ENCODE measurements around the gene ACAD10. TPM values are rescaled to one million over a fixed set of nuclear protein-coding genes. Genes with fewer than 3 reads are reported as not detected.
"Not testable (repeated sequence)": the region's sequence is repeated elsewhere in the genome, so short reads cannot be mapped to it uniquely, and the experiment has no call there.

ACAD10 gene
- total RNA-seq, 1 donor from 2014 or later = 49.9 TPM

- peaks cover under 1% of the 10 kb centered on the region for H3K27me3 Mint-ChIP-seq
- no peaks in the 10 kb centered on the region for H3K9me3 Mint-ChIP-seq
- no peak for DNase-seq (ENCODE audit: extremely low spot score, unreplicated experiment)
- TF ChIP-seq, protein P1, sequence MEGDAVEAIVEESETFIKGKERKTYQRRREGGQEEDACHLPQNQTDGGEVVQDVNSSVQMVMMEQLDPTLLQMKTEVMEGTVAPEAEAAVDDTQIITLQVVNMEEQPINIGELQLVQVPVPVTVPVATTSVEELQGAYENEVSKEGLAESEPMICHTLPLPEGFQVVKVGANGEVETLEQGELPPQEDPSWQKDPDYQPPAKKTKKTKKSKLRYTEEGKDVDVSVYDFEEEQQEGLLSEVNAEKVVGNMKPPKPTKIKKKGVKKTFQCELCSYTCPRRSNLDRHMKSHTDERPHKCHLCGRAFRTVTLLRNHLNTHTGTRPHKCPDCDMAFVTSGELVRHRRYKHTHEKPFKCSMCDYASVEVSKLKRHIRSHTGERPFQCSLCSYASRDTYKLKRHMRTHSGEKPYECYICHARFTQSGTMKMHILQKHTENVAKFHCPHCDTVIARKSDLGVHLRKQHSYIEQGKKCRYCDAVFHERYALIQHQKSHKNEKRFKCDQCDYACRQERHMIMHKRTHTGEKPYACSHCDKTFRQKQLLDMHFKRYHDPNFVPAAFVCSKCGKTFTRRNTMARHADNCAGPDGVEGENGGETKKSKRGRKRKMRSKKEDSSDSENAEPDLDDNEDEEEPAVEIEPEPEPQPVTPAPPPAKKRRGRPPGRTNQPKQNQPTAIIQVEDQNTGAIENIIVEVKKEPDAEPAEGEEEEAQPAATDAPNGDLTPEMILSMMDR (conservative IDR thresholded peaks at IDR 0.05) = no peak
- H3K27ac Mint-ChIP-seq = no peak overlapping the region
- no peak overlapping the region for H3K4me3 Mint-ChIP-seq
- peaks cover 5% of the 10 kb centered on the region for H3K4me1 Mint-ChIP-seq (ENCODE audit: unreplicated experiment)
- H3K36me3 Mint-ChIP-seq = peaks cover 3% of the 10 kb centered on the region
Measured at GRCh38 chr12:111759271-111759670, 73.4 kb downstream of the ACAD10 start.

DNA sequence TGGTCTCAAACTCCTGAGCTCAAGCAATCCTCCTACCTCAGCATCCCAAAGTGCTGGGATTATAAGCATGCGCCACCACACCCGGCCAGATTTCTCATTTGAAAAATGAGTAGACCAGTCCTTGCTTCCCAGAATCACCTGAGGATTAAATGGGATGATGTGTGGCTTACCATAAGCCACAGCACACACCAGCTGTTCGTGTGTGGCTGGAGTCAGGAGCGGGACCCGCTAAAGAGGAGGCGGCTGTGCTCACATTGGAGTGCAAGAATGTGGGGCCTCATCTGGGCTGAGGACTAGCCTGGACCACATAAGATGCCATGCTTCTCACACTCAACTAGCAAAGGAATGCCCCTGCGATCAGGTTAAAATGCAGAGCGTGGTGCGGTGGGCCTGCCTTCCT, 74.1 kb downstream of the ACAD10 start:
- H3K4me3 Mint-ChIP-seq = no peak overlapping the region
- TF ChIP-seq, protein P1 (conservative IDR thresholded peaks at IDR 0.05) = no peak
- H3K27me3 Mint-ChIP-seq = peaks cover 3% of the 10 kb centered on the region
- peaks cover 5% of the 10 kb centered on the region for H3K4me1 Mint-ChIP-seq (ENCODE audit: unreplicated experiment)
- H3K9me3 Mint-ChIP-seq = no peaks in the 10 kb centered on the region
- H3K36me3 Mint-ChIP-seq = peaks cover 3% of the 10 kb centered on the region
- DNase-seq (ENCODE audit: extremely low spot score, unreplicated experiment) = no peak
- no peak overlapping the region for H3K27ac Mint-ChIP-seq

GRCh38 chr12:111761099-111761498, 75.2 kb downstream of the ACAD10 start:
- H3K9me3 Mint-ChIP-seq = no peaks in the 10 kb centered on the region
- peaks cover 3% of the 10 kb centered on the region for H3K27me3 Mint-ChIP-seq
- H3K4me3 Mint-ChIP-seq = no peak overlapping the region
- no peak for DNase-seq (ENCODE audit: extremely low spot score, unreplicated experiment)
- H3K36me3 Mint-ChIP-seq = no peaks in the 10 kb centered on the region
- TF ChIP-seq, protein P1 (conservative IDR thresholded peaks at IDR 0.05) = no peak
- H3K4me1 Mint-ChIP-seq (ENCODE audit: unreplicated experiment) = peaks cover 6% of the 10 kb centered on the region
- no peak overlapping the region for H3K27ac Mint-ChIP-seq

- Mint-ChIP-seq H3K4me1 (ENCODE audit: unreplicated experiment) (peaks cover 10% of the 10 kb centered on the region), H3K27ac (no peak overlapping the region), H3K4me3 (peak overlapping the region; percentile 15), H3K36me3 (no peaks in the 10 kb centered on the region), H3K27me3 (peaks cover 3% of the 10 kb centered on the region), H3K9me3 (no peaks in the 10 kb centered on the region)
- DNase-seq (ENCODE audit: extremely low spot score, unreplicated experiment) = no peak
- TF ChIP-seq, protein P1 (conservative IDR thresholded peaks at IDR 0.05) = no peak
Measured at GRCh38 chr12:111761706-111762105, 75.9 kb downstream of the ACAD10 start.

DNA sequence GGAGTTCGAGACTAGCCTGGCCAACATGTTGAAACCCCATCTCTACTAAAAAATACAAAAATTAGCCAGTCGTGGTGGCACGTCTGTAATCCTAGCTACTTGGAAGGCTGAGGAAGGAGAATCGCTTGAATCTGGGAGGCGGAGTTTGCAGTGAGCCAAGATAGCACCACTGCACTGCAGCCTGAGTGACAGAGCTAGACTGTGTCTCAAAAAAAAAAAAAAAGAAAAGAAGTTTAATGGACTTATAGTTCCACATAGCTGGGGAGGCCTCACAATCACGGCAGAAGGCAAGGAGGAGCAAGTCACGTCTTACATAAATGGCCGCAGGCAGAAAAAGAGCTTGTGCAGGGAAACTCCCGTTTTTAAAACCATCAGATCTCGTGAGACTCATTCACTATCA, 77.7 kb downstream of the ACAD10 start:
- not testable (repeated sequence) for H3K36me3 Mint-ChIP-seq; H3K4me3 Mint-ChIP-seq; H3K9me3 Mint-ChIP-seq; DNase-seq (ENCODE audit: extremely low spot score, unreplicated experiment); H3K27ac Mint-ChIP-seq
- H3K27me3 Mint-ChIP-seq = peaks cover 10% of the 10 kb centered on the region
- peaks cover 17% of the 10 kb centered on the region for H3K4me1 Mint-ChIP-seq (ENCODE audit: unreplicated experiment)

DNA sequence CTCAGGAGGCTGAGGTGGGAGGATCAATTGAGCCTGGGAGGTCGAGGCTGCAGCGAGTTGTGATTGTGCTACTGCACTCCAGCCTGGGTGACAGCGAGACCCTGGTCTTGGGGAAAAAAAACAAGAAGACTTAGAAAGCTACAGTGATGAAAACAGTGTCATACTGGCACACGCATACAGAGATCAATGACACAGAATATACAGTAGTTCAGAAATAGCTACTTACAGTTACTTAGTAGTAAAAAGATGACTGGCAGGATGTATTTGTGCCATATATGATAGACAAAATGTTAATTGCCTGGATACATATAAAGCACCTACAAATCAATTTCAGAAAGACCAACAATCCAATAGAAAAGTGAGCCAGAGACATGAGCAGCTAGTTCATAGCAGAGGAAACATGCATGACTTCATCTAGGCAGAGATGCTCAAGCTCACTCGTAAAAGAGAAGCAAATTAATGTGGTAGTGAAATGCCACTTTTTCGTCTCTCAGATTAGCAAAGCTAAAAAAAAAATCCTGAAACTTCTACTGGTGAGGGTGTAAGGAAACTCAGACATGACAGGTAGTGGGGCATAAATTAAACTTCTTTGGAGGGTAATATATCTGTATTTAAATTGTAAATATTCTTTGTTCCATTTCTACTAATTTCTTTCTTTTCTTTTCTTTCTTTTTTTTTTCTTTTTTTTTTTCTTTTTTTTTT, 78.4 kb downstream of the ACAD10 start:
- Mint-ChIP-seq H3K36me3 (no peaks in the 10 kb centered on the region), H3K4me3 (peak overlapping the region; percentile 76), H3K9me3 (no peaks in the 10 kb centered on the region), H3K4me1 (ENCODE audit: unreplicated experiment) (peaks cover 17% of the 10 kb centered on the region), H3K27ac (no peak overlapping the region), H3K27me3 (peaks cover 10% of the 10 kb centered on the region)
- no peak for DNase-seq (ENCODE audit: extremely low spot score, unreplicated experiment)
- TF ChIP-seq, protein P1 (conservative IDR thresholded peaks at IDR 0.05) = no peak
